HCEC 1CT (cell line): ENCODE data around the gene PLCB1.

ENCODE experiments used
- DNase-seq: peaks from one replicate; pipeline ENCODE4 v3.0.0-alpha.2; 2017

Gene PLCB1

GRCh38 chr20:8749101-8749500, 617.0 kb downstream of the PLCB1 start:
- no peak for DNase-seq

GRCh38 chr20:8749986-8750385, 617.9 kb downstream of the PLCB1 start:
- DNase-seq: peak; percentile 83

- no peak for DNase-seq
Measured at GRCh38 chr20:8755340-8756118, 623.5 kb downstream of the PLCB1 start.

- peak; percentile 92 for DNase-seq
Measured at GRCh38 chr20:8756410-8756809, 624.3 kb downstream of the PLCB1 start.

GRCh38 chr20:8757146-8757545, 625.1 kb downstream of the PLCB1 start:
- peak; percentile 80 for DNase-seq

- peak; percentile 9 for DNase-seq
Measured at GRCh38 chr20:8764344-8764962, 632.4 kb downstream of the PLCB1 start.

GRCh38 chr20:8766868-8767390, 634.9 kb downstream of the PLCB1 start:
- no peak for DNase-seq

- no peak for DNase-seq
Measured at GRCh38 chr20:8774412-8774811, 642.3 kb downstream of the PLCB1 start.

- no peak for DNase-seq
Measured at GRCh38 chr20:8777911-8778310, 645.8 kb downstream of the PLCB1 start.

- no peak for DNase-seq
Measured at GRCh38 chr20:8778387-8778786, 646.3 kb downstream of the PLCB1 start.

- DNase-seq: no peak
Measured at GRCh38 chr20:8780915-8781314, 648.8 kb downstream of the PLCB1 start.

GRCh38 chr20:8782804-8783203, 650.7 kb downstream of the PLCB1 start:
- no peak for DNase-seq

- no peak for DNase-seq
Measured at GRCh38 chr20:8783734-8784133, 651.7 kb downstream of the PLCB1 start.

GRCh38 chr20:8786383-8786782, 654.3 kb downstream of the PLCB1 start:
- DNase-seq: no peak

- DNase-seq: no peak
Measured at GRCh38 chr20:8787090-8787489, 655.0 kb downstream of the PLCB1 start.

GRCh38 chr20:8788275-8788674, 656.2 kb downstream of the PLCB1 start:
- DNase-seq: no peak

GRCh38 chr20:8788831-8789230, 656.8 kb downstream of the PLCB1 start:
- no peak for DNase-seq

GRCh38 chr20:8790442-8791074, 658.5 kb downstream of the PLCB1 start:
- DNase-seq: peak; percentile 36

- no peak for DNase-seq
Measured at GRCh38 chr20:8795404-8795803, 663.3 kb downstream of the PLCB1 start.

- no peak for DNase-seq
Measured at GRCh38 chr20:8796088-8796660, 664.1 kb downstream of the PLCB1 start.

GRCh38 chr20:8798505-8798904, 666.4 kb downstream of the PLCB1 start:
- DNase-seq: no peak

GRCh38 chr20:8800089-8800488, 668.0 kb downstream of the PLCB1 start:
- DNase-seq: no peak

GRCh38 chr20:8801686-8802085, 669.6 kb downstream of the PLCB1 start:
- DNase-seq: no peak

- DNase-seq: no peak
Measured at GRCh38 chr20:8803065-8803464, 671.0 kb downstream of the PLCB1 start.
